Stimulated activated CD4-positive, alpha-beta T cell treated with anti-CD3 and anti-CD28 coated beads, Interleukin-12 subunit alpha, Interleukin-12 subunit beta, amount 100 ng/mL, for 4 hours (primary cell): Measurements from ENCODE around the gene SLC25A51.
"Not testable (repeated sequence)": the region's sequence is repeated elsewhere in the genome, so short reads cannot be mapped to it uniquely, and the experiment has no call there.

Experiments used
- DNase-seq: peaks from one replicate; pipeline ENCODE4 v3.0.0-alpha.2; 2020

SLC25A51 gene

GRCh38 chr9:37918665-37919170, 14.8 kb upstream of the SLC25A51 start:
- DNase-seq: no peak

- DNase-seq: no peak
These were observed 14.1 kb upstream of the SLC25A51 start for GRCh38 chr9:37917801-37918664.

GRCh38 chr9:37917313-37917731, 13.4 kb upstream of the SLC25A51 start:
- DNase-seq: no peak

- DNase-seq: no peak
These were observed 12.8 kb upstream of the SLC25A51 start for GRCh38 chr9:37916471-37917312.

GRCh38 chr9:37915911-37916470, 12.1 kb upstream of the SLC25A51 start:
- DNase-seq: no peak

- DNase-seq: no peak
These were observed 10.9 kb upstream of the SLC25A51 start for GRCh38 chr9:37914701-37915358.

GRCh38 chr9:37914154-37914551, 10.2 kb upstream of the SLC25A51 start:
- no peak for DNase-seq

- peak; percentile 75 for DNase-seq
These were observed 9.7 kb upstream of the SLC25A51 start for GRCh38 chr9:37913480-37914153.

GRCh38 chr9:37911271-37911681, 7.3 kb upstream of the SLC25A51 start:
- DNase-seq: no peak

- DNase-seq: no peak
These were observed 6.3 kb upstream of the SLC25A51 start for GRCh38 chr9:37910271-37910670.

GRCh38 chr9:37909836-37910235, 5.9 kb upstream of the SLC25A51 start:
- DNase-seq: not testable (repeated sequence)

- DNase-seq: no peak
These were observed 5.4 kb upstream of the SLC25A51 start for GRCh38 chr9:37909326-37909725.

- no peak for DNase-seq
These were observed 4.8 kb upstream of the SLC25A51 start for GRCh38 chr9:37908698-37909186.

GRCh38 chr9:37908283-37908682, 4.4 kb upstream of the SLC25A51 start:
- DNase-seq: no peak

- DNase-seq: no peak
These were observed 2.6 kb upstream of the SLC25A51 start for GRCh38 chr9:37906312-37907239.

GRCh38 chr9:37905776-37906175, 1.8 kb upstream of the SLC25A51 start:
- DNase-seq: no peak

- DNase-seq: no peak
These were observed 1.2 kb upstream of the SLC25A51 start for GRCh38 chr9:37905131-37905505.

GRCh38 chr9:37904445-37905130, 661 bp upstream of the SLC25A51 start:
- no peak for DNase-seq

- DNase-seq: no peak
These were observed 906 bp downstream of the SLC25A51 start for GRCh38 chr9:37902796-37903646.
